ENCODE data around the gene GPR62. TPM values are rescaled to one million over a fixed set of nuclear protein-coding genes. Genes with fewer than 3 reads are reported as not detected.

GPR62 gene
- total RNA-seq, 1 donor: under 0.01 TPM

- no peak for DNase-seq (ENCODE audit: low read depth in 2 of 3, low spot score in 2 of 3)
Measured at GRCh38 chr3:51937611-51938450, 17.4 kb upstream of the GPR62 start.

- no peak for DNase-seq (ENCODE audit: low read depth in 2 of 3, low spot score in 2 of 3)
Measured at GRCh38 chr3:51938780-51939425, 16.3 kb upstream of the GPR62 start.

GRCh38 chr3:51940648-51941462 is 14.3 kb upstream of the GPR62 start:
- no peak for DNase-seq (ENCODE audit: low read depth in 2 of 3, low spot score in 2 of 3)

GRCh38 chr3:51941463-51941797 is 13.8 kb upstream of the GPR62 start:
- no peak for DNase-seq (ENCODE audit: low read depth in 2 of 3, low spot score in 2 of 3)

DNA sequence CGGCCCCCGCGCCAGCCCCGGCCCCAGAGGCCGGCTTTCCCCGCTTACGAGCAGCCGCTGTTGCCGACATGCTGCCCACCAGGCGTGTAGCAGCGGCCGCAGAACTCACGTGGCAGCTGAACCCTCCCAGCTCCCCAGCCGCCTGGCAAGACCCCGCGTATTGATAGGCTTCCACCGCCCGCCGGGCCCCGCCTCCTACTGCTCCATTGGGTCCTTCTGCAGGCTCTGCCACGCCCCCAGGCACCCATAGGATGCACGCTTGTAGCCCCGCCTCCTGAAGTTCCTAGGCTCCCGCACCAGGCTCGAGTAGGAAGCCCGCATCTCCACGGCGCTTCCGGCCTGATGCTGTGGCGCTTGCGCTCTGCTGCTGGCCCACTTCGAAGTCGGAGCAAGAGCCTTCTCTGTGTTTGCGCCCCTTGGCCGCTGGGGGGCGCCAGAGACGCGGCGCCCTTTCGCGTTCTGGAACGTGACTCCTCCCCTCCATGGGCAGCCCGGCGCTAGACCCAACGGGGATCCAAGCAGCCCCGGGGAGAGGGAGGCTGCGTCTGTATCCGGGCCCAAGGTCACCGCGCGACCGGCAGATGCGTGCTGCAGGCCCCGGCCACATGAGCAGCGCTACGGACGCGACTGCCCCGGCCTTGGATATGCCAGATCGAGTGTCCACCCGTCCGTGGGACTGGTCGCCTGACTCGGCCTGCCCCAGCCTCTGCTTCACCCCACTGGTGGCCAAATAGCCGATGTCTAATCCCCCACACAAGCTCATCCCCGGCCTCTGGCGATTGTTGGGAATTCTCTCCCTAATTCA is 13.2 kb upstream of the GPR62 start, which contains the start of the genes PARP3 and RRP9:
Gene PARP3 (plus strand): TSS at position 566 of the 805 bp plus-strand sequence. CDS start 993 bp downstream, outside the sequence.
Gene RRP9 (minus strand): TSS at position 107 of the 805 bp plus-strand sequence. CDS start 37 bp downstream, at position 70.
- peak; percentile 99 to 100 (median 100) for DNase-seq (ENCODE audit: low read depth in 2 of 3, low spot score in 2 of 3)

DNA sequence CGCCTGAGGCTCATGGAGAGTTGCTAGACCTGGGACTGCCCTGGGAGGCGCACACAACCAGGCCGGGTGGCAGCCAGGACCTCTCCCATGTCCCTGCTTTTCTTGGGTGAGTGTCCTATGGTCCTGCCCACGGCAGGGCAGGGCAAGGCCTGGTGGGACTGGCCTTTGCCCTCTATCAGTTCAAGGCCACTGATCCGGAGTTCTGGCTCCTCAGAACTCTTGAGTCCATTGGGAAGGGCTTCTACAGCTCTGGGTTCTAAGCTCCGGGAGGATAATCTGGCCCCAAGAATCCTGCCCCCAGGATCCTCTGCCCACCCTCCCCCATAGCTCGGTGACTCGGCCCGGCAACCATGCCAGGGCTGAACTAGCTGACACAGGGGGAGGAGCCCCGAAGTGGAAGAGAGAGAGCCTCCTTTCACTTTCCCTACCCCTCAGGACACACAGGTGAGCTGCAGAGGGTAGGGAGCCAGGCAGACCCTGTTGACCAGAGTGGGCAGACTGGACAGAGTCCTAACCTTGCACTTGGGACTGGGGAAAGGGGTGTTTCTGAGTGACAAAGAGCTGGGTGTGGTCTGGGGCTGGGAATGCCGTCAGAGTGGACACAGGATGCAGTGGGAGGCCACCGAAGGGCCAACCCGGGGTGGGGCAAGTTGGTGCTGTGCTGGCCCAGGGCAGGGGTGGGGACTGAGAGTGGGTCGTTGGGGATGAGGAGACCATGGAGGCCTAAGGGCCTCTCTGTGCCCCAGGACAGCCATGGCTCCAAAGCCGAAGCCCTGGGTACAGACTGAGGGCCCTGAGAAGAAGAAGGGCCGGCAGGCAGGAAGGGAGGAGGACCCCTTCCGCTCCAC is 12.4 kb upstream of the GPR62 start:
- peak in 2 of 3 donors; percentile 42 to 65 for DNase-seq (ENCODE audit: low read depth in 2 of 3, low spot score in 2 of 3)

DNA sequence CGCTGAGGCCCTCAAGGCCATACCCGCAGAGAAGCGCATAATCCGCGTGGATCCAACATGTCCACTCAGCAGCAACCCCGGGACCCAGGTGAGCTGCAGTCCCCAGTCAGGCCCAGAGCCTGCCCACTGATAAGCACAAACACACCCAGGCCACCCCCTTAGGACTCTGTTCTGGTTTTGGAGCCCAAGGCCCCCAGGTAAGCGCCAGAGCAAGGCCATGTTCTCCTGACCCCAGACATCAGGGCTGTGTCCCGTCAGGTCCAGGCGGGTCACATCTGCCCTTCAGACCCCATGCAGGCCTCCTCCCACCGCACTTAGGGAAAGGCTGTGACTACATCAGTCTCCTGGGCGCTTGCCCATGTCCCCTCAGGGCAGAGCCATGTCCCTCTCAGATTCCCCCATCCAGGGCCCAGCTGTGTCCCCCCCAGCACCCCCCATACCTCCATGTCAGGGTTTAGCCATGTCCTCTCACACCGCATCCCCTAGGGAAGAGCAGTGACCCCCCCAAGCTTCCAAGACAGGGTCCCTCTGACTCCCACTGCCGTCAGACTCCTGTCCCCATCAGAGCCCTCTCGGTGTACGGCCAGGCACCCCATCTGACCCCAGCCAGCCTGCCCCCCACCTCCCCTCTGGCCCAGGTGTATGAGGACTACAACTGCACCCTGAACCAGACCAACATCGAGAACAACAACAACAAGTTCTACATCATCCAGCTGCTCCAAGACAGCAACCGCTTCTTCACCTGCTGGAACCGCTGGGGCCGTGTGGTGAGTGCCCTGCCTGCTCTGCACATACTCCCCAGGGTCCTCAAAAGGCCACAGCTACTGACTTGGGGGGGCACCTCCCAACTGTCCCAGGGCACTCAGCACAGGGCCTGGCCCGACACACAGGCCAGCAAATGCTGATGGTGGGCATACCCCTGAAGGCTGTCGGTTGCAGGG is 11.5 kb upstream of the GPR62 start:
- no peak for DNase-seq (ENCODE audit: low read depth in 2 of 3, low spot score in 2 of 3)

DNA sequence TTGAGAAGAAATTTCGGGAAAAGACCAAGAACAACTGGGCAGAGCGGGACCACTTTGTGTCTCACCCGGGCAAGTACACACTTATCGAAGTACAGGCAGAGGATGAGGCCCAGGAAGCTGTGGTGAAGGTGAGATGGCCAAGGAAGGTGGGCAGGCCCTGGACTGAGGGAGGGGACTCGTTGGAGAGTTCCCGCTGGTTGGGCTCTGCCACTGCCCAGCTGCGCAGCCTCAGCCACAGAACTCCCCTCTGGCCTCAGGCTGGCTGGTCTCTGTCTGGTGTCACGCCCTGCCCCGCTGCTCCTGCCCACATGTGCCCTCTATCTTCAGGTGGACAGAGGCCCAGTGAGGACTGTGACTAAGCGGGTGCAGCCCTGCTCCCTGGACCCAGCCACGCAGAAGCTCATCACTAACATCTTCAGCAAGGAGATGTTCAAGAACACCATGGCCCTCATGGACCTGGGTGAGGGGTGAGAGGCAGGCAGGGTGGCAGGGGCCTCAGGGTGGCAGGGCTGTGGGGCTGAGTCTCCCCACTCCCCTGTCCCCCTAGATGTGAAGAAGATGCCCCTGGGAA is 10.6 kb upstream of the GPR62 start:
- DNase-seq (ENCODE audit: low read depth in 2 of 3, low spot score in 2 of 3): no peak

DNA sequence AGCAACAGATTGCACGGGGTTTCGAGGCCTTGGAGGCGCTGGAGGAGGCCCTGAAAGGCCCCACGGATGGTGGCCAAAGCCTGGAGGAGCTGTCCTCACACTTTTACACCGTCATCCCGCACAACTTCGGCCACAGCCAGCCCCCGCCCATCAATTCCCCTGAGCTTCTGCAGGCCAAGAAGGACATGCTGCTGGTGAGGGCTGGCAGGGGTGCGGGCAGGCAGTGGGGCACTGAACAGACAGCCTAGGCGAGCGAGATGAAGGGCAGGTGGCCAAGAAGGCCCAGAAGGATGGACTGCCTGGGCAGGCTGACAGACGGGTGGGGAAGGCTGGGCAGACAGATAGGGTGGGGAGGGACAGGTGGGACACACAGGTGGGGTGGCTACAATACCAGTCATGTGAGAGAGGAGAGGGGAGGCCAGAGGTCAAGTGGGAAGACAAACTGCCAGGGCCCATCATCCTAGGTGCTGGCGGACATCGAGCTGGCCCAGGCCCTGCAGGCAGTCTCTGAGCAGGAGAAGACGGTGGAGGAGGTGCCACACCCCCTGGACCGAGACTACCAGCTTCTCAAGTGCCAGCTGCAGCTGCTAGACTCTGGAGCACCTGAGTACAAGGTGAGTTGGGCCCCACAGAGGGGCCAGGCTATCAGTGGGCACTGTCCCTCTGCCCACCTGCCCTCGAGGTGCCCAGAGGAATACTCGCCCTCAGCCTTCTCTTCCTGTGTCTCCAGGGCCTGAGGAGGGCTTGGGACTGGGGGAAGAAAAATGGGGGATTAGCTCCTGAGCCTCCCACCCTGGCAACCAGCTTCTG is 9.9 kb upstream of the GPR62 start:
- DNase-seq (ENCODE audit: low read depth in 2 of 3, low spot score in 2 of 3): no peak

GRCh38 chr3:51945926-51946705 is 9.1 kb upstream of the GPR62 start:
- no peak for DNase-seq (ENCODE audit: low read depth in 2 of 3, low spot score in 2 of 3)

- no peak for DNase-seq (ENCODE audit: low read depth in 2 of 3, low spot score in 2 of 3)
Measured at GRCh38 chr3:51946796-51947195, 8.4 kb upstream of the GPR62 start.

- no peak for DNase-seq (ENCODE audit: low read depth in 2 of 3, low spot score in 2 of 3)
Measured at GRCh38 chr3:51947215-51947900, 7.8 kb upstream of the GPR62 start.

DNA sequence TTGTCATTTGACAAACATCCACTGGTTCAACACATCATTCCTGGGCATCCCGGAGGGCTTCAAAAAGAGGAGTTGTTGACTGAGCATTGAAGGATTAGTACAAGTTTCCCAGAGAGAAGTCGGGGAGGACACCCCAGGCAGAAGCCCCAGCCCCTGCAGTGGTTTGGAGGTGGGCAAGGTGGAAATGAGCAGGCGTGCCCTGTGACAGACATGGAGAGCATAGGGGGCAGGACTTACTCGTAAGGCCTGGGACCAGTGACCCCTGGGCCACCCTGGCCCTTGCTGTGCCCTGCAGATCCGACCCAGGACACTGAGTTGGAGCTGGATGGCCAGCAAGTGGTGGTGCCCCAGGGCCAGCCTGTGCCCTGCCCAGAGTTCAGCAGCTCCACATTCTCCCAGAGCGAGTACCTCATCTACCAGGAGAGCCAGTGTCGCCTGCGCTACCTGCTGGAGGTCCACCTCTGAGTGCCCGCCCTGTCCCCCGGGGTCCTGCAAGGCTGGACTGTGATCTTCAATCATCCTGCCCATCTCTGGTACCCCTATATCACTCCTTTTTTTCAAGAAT is 7.1 kb upstream of the GPR62 start:
- DNase-seq (ENCODE audit: low read depth in 2 of 3, low spot score in 2 of 3): no peak

DNA sequence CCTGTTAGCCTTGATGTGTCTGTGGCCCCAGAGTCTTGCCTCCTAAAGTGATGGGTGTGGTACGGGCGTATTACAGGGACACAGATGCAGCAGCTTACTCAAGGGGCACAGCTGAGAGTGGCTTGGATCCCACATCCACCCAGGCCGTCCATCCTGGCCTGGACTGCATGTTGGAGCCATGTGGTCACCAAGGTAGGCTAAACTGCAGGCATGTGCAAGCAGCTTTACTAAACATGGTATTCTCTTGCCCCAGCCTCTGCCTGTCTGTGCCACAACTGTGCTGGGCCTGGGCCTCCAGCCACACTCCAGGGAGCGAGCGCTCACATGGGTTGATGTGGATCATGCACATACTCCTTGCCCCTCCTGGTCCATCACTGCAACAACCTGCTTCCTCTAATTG is 6.1 kb upstream of the GPR62 start:
- DNase-seq (ENCODE audit: low read depth in 2 of 3, low spot score in 2 of 3): no peak

GRCh38 chr3:51950899-51951298 is 4.3 kb upstream of the GPR62 start:
- no peak for DNase-seq (ENCODE audit: low read depth in 2 of 3, low spot score in 2 of 3)
